Activated CD8-positive, alpha-beta memory T cell treated with anti-CD3 and anti-CD28 coated beads for 48 hours (primary cell): Measurements from ENCODE around the gene EGFL7.
"Not testable (repeated sequence)": the region's sequence is repeated elsewhere in the genome, so short reads cannot be mapped to it uniquely, and the experiment has no call there.

Experiments
- DNase-seq, 3 experiments: peaks; one replicate each; pipeline ENCODE4 v3.0.0-alpha.2; 2020; ENCODE audit warnings: low read depth in 2 of 3, low spot score in 2 of 3

Gene EGFL7

GRCh38 chr9:136624184-136624951, 38.3 kb upstream of the EGFL7 start:
- no peak for DNase-seq

GRCh38 chr9:136625101-136626065, 37.3 kb upstream of the EGFL7 start:
- DNase-seq: no peak

GRCh38 chr9:136626066-136626725, 36.5 kb upstream of the EGFL7 start:
- no peak for DNase-seq

- DNase-seq: no peak
These were observed 35.7 kb upstream of the EGFL7 start for GRCh38 chr9:136626740-136627642.

GRCh38 chr9:136627703-136628102, 35.0 kb upstream of the EGFL7 start:
- DNase-seq: no peak

- no peak for DNase-seq
These were observed 34.4 kb upstream of the EGFL7 start for GRCh38 chr9:136628268-136628667.

GRCh38 chr9:136629001-136629878, 33.5 kb upstream of the EGFL7 start:
- DNase-seq: no peak

GRCh38 chr9:136629879-136630661, 32.6 kb upstream of the EGFL7 start:
- peak in 1 of 3 experiments; percentile 36 for DNase-seq

- DNase-seq: no peak
These were observed 32.1 kb upstream of the EGFL7 start for GRCh38 chr9:136630662-136630992.

- peak; percentile 34 to 49 (median 41) for DNase-seq
These were observed 31.4 kb upstream of the EGFL7 start for GRCh38 chr9:136631038-136632000.

- not testable (repeated sequence) for DNase-seq
These were observed 30.6 kb upstream of the EGFL7 start for GRCh38 chr9:136632072-136632471.

- not testable (repeated sequence) for DNase-seq
These were observed 30.1 kb upstream of the EGFL7 start for GRCh38 chr9:136632491-136633106.

- DNase-seq: no peak
These were observed 27.8 kb upstream of the EGFL7 start for GRCh38 chr9:136634904-136635303.

GRCh38 chr9:136640171-136641111, 22.3 kb upstream of the EGFL7 start:
- no peak for DNase-seq

GRCh38 chr9:136642439-136642921, 20.2 kb upstream of the EGFL7 start:
- no peak for DNase-seq
